PC-3 (cell line): Measurements from ENCODE around the gene DDOST. TPM values are rescaled to one million over a fixed set of nuclear protein-coding genes. Genes with fewer than 3 reads are reported as not detected.

Experiments used
- ATAC-seq: fragments of 200-7000 bp; cut with Tn5 transposase; 2 replicates; pipeline ENCODE4 v1.9.1; 2020; ENCODE audit warnings: mild to moderate bottlenecking, moderate library complexity
- BruUV-seq: library from RNA; stranded (reverse); fragments of 400-500 nt; replicated peaks from 2 replicates; lab custom pipeline; 2021; lab: Mats Ljungman, UMichigan
- CTCF ChIA-PET: fragments of 300-600 bp; sonication (Branson Sonifier 250); formaldehyde crosslinking; loops from one replicate; lab custom pipeline; 2022; ENCODE audit warnings: antibody characterized with exemption; lab: Charles Lee
- POLR2A ChIA-PET: fragments of 300-600 bp; sonication (Branson Sonifier 250); formaldehyde crosslinking; loops from one replicate; lab custom pipeline; 2022; ENCODE audit warnings: antibody characterized with exemption; ENCODE audit not compliant: unreplicated experiment; lab: Charles Lee
- DNase-seq: peaks from one replicate; pipeline ENCODE4 v3.0.0-alpha.2; 2015
- H2AFZ ChIP-seq: fragments of 300-600 bp; sonication (generic); 2 replicates; pipeline ENCODE4 v1.6.0; 2016; ENCODE audit warnings: antibody characterized with exemption, low read length
- H3F3A ChIP-seq: fragments of 300-600 bp; sonication (generic); one replicate; pipeline ENCODE4 v1.6.0; 2017; ENCODE audit warnings: antibody characterized with exemption, low read length, control low read depth, mild to moderate bottlenecking; ENCODE audit not compliant: unreplicated experiment
- H3K27ac ChIP-seq: fragments of 300-600 bp; sonication (generic); 2 replicates; pipeline ENCODE4 v1.5.1; 2016; ENCODE audit warnings: mild to moderate bottlenecking, low read length
- H3K27me3 ChIP-seq: fragments of 300-600 bp; sonication (generic); 2 replicates; pipeline ENCODE4 v1.6.1; 2016; ENCODE audit warnings: low read length, mixed read lengths
- H3K36me3 ChIP-seq: fragments of 300-600 bp; sonication (generic); 2 replicates; pipeline ENCODE4 v1.6.1; 2016; ENCODE audit warnings: low read depth, mixed run types, low read length, mixed read lengths
- H3K4me1 ChIP-seq: fragments of 300-600 bp; sonication (generic); 2 replicates; pipeline ENCODE4 v1.5.1; 2016; ENCODE audit warnings: low read length; ENCODE audit not compliant: insufficient read depth
- H3K4me2 ChIP-seq: fragments of 300-600 bp; sonication (generic); 2 replicates; pipeline ENCODE4 v1.6.0; 2016; ENCODE audit warnings: low read length
- H3K4me3 ChIP-seq: fragments of 300-600 bp; sonication (generic); 2 replicates; pipeline ENCODE4 v1.5.1; 2016; ENCODE audit warnings: mild to moderate bottlenecking, low read length, mixed read lengths
- H3K79me2 ChIP-seq: fragments of 300-600 bp; sonication (generic); 2 replicates; pipeline ENCODE4 v1.6.1; 2017; ENCODE audit warnings: low read length, mixed read lengths
- H3K9ac ChIP-seq: fragments of 300-600 bp; sonication (generic); 2 replicates; pipeline ENCODE4 v1.6.0; 2016; ENCODE audit warnings: mild to moderate bottlenecking, low read length
- H3K9me2 ChIP-seq: fragments of 300-600 bp; sonication (generic); replicated peaks from 2 replicates; pipeline ENCODE4 v1.6.1; 2016; ENCODE audit warnings: mixed run types, low read length, mixed read lengths
- H3K9me3 ChIP-seq: fragments of 300-600 bp; sonication (generic); 2 replicates; pipeline ENCODE4 v1.6.1; 2016; ENCODE audit warnings: low read length, mixed read lengths
- H4K20me1 ChIP-seq: fragments of 300-600 bp; sonication (generic); 2 replicates; pipeline ENCODE4 v1.6.1; 2016; ENCODE audit warnings: low read length, mixed read lengths
- EZH2 ChIP-seq: fragments of 300-600 bp; sonication (generic); IDR thresholded peaks from one replicate; pipeline ENCODE4 v1.6.1; 2017; ENCODE audit warnings: antibody characterized with exemption, mild to moderate bottlenecking, low read length; ENCODE audit not compliant: unreplicated experiment
- EZH2phosphoT487 ChIP-seq: fragments of 300-600 bp; sonication (generic); IDR thresholded peaks from 2 replicates; pipeline ENCODE4 v1.6.1; 2018; ENCODE audit warnings: mild to moderate bottlenecking, antibody characterized with exemption, low read length, borderline replicate concordance
- intact Hi-C: fragments of 100-400 bp; cut with micrococcal nuclease; formaldehyde crosslinking; loops from 2 replicates; pipeline ENCODE4 v1.9.0; 2023
- total RNA-seq: library from RNA; depleted of rRNA; stranded (reverse); fragments of >200 nt; gene quantifications from 2 replicates; pipeline ENCODE4 v1.2.3, GENCODE V29; 2014
- TF ChIP-seq, protein P1 (sequence below): fragments of 300-600 bp; sonication (generic); conservative IDR thresholded peaks from 2 replicates; pipeline ENCODE4 v1.5.1; 2017; ENCODE audit warnings: antibody characterized with exemption, low read depth, mild to moderate bottlenecking, low read length

DDOST gene
- total RNA-seq, 1 experiment from 2014 or later: 357 TPM

DNA sequence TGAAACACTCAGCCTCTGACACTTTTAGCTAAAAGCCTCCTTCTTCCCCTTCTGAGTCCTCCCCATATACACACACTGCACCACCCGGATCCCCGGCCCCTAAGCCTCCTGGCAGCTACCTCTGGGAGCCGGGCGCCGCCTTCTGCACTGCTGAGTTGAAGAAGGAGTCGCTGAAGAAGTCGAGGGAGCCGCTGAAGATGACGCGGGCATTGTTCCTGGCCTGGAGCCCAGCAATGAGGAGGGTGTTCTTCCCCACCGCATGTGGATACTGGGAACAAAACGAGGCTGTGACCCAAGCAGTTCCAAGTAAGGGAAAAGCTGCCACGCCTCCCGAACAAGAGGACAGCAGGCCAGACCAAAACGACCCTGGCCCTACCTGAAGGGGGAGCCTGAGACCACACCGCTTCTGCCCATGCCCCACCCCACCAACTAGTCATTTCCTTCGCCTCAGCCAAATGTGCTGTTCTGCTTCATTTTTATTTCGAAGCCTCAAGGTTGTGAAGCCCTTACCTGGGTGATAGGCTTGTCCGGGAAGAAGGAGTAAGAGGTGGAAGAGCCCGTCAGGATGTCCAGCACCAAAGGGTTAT lies 7.0 kb downstream of the DDOST start:
- Histone ChIP-seq H4K20me1 (0 out of 2 replicates have a peak, but pooled peaks cover 5% of the 10 kb centered on the region), H3K9me3 (no peaks in the 10 kb centered on the region), H3K79me2 (peaks cover 36% of the 10 kb centered on the region), H3K4me3 (no peak overlapping the region), H3K9me2 (no peaks in the 10 kb centered on the region), H3K4me1 (no peaks in the 10 kb centered on the region), H3K36me3 (peaks cover 78% of the 10 kb centered on the region), H3F3A (no peaks in the 10 kb centered on the region), H3K9ac (no peak overlapping the region), H3K27ac (no peak overlapping the region), H3K27me3 (no peaks in the 10 kb centered on the region), H2AFZ (no peak overlapping the region), H3K4me2 (no peak overlapping the region)
- no TSS peak for BruUV-seq
- DNase-seq (no peak), ATAC-seq (no peak; the same call in 1 of the 2 replicates)
- ChIA-PET CTCF (interaction anchor here (0.6 kb wide), 1 partner anchor 541 kb away, joined by 3 read pairs; no protein-coding TSS in a partner anchor), POLR2A (no interaction called here)
- no peak for TF ChIP-seq EZH2
- TF ChIP-seq, protein P1, sequence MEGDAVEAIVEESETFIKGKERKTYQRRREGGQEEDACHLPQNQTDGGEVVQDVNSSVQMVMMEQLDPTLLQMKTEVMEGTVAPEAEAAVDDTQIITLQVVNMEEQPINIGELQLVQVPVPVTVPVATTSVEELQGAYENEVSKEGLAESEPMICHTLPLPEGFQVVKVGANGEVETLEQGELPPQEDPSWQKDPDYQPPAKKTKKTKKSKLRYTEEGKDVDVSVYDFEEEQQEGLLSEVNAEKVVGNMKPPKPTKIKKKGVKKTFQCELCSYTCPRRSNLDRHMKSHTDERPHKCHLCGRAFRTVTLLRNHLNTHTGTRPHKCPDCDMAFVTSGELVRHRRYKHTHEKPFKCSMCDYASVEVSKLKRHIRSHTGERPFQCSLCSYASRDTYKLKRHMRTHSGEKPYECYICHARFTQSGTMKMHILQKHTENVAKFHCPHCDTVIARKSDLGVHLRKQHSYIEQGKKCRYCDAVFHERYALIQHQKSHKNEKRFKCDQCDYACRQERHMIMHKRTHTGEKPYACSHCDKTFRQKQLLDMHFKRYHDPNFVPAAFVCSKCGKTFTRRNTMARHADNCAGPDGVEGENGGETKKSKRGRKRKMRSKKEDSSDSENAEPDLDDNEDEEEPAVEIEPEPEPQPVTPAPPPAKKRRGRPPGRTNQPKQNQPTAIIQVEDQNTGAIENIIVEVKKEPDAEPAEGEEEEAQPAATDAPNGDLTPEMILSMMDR: no peak
- no peak for TF ChIP-seq EZH2phosphoT487
- intact Hi-C loops: no loop called here

DNA sequence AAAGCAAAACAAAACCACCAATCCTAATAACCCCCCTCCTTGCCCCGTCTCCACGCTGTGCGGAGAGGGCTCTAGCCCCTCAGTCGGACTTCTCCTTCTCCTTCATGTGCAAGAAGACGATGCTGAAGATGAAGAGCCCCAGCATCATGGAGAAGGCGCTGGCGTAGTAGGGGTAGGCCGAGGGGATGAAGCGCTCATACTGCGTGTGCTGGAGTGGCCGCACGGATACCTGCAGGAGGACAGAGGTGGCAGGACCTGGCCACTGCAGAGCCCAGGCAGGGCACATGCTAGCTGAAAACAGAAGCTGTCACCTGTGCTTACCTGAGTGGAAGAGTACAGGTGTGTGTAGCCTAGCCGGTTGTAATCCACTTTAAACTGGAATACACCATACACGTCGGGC lies 8.9 kb downstream of the DDOST start:
- DNase-seq (no peak), ATAC-seq (no peak)
- Histone ChIP-seq H3K9ac (no peak overlapping the region), H3K4me3 (no peak overlapping the region), H3K9me3 (no peaks in the 10 kb centered on the region), H3K9me2 (no peaks in the 10 kb centered on the region), H3K79me2 (peaks cover 17% of the 10 kb centered on the region), H3K4me2 (no peak overlapping the region), H3K36me3 (peaks cover 74% of the 10 kb centered on the region), H3F3A (no peaks in the 10 kb centered on the region), H3K27me3 (no peaks in the 10 kb centered on the region), H2AFZ (no peak overlapping the region), H3K27ac (no peak overlapping the region), H4K20me1 (0 out of 2 replicates have a peak, but pooled peaks cover 5% of the 10 kb centered on the region), H3K4me1 (no peaks in the 10 kb centered on the region)
- POLR2A ChIA-PET: no interaction called here
- intact Hi-C loops: no loop called here
- CTCF ChIA-PET: no interaction called here
- BruUV-seq: TSS peak; percentile 64
- TF ChIP-seq, protein P1: no peak
- TF ChIP-seq EZH2: no peak
- no peak for TF ChIP-seq EZH2phosphoT487

DNA sequence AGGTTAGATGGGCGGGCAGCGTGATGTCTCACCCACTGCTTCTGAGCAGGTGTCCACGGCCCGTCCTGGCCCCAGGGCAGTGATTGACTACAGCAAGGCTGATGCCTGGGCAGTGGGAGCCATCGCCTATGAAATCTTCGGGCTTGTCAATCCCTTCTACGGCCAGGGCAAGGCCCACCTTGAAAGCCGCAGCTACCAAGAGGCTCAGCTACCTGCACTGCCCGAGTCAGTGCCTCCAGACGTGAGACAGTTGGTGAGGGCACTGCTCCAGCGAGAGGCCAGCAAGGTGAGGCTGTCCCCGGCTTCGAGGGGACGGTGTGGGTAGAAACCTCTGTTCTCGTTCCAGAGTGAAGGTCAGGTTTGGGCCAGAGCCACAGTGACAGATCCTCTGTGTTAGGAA lies 12.2 kb downstream of the DDOST start:
- DNase-seq (no peak), ATAC-seq (peak; percentile 9; the same call in 1 of the 2 replicates)
- H3K9me3 ChIP-seq: no peaks in the 10 kb centered on the region
- BruUV-seq: no TSS peak
- H3K9ac ChIP-seq: no peak overlapping the region
- ChIA-PET CTCF (no interaction called here), POLR2A (no interaction called here)
- TF ChIP-seq EZH2phosphoT487 (no peak), EZH2 (no peak)
- TF ChIP-seq, protein P1: no peak
- H3K9me2 ChIP-seq: no peaks in the 10 kb centered on the region
- H3F3A ChIP-seq: no peaks in the 10 kb centered on the region
- intact Hi-C loops: no loop called here
- H2AFZ ChIP-seq: no peak overlapping the region
- H3K4me3 ChIP-seq: no peak overlapping the region
- peaks cover 55% of the 10 kb centered on the region for H3K36me3 ChIP-seq
- H3K27me3 ChIP-seq: no peaks in the 10 kb centered on the region
- no peak overlapping the region for H3K4me2 ChIP-seq
- no peaks in the 10 kb centered on the region for H3K4me1 ChIP-seq
- H4K20me1 ChIP-seq: no peaks in the 10 kb centered on the region
- no peaks in the 10 kb centered on the region for H3K79me2 ChIP-seq
- H3K27ac ChIP-seq: no peak overlapping the region
